ENCODE results near the gene TMEM52.

The TMEM52 gene

DNA sequence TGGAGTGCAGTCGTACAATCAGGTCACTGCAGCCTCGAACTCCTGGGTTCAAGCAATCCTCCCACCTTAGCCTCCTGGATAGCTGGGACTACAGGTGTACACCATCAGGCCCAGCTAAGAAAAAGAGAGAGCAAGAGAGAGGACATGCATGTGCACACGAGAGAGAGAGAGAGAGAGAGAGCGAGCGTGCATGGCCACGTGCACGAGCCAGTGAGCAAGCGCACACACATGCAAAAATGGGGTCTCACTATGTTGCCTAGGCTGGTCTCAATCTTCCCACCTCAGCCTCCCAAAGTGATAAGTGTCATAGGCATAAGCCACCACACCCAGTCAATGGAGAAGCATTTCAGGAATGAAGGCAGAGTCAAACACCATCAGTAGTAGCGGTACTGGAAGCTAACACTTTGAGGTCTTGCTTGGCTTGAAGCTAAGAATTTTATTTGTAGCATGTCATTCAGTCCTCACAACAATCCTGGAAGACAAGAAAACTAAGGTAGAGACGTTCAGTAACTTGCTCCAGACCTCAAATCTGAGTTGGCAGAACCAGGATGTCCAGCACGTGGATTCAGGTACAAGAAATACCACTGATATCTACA lies 42.6 kb downstream of the TMEM52 start:
- no peak overlapping the region for H3K9ac ChIP-seq (ENCODE audit: low read length)
- no peak overlapping the region for H2AFZ ChIP-seq (ENCODE audit: low read depth, low read length)
- H3K36me3 ChIP-seq (replicated peaks; ENCODE audit: low read depth, low read length) = peaks cover 42% of the 10 kb centered on the region
- no peak for TF ChIP-seq CTCF (IDR thresholded peaks at IDR 0.05; ENCODE audit: low read depth, low read length)
- TF ChIP-seq EZH2phosphoT487 (IDR thresholded peaks at IDR 0.05; ENCODE audit: low read depth) = no peak
- H3K4me2 ChIP-seq (ENCODE audit: low read length) = no peak overlapping the region
- H3K27me3 ChIP-seq (ENCODE audit: low read depth, low read length) = no peaks in the 10 kb centered on the region
- no peak overlapping the region for H3K27ac ChIP-seq (ENCODE audit: low read length)
- no peak overlapping the region for H3K4me3 ChIP-seq (ENCODE audit: low read length)
- H4K20me1 ChIP-seq (ENCODE audit: insufficient read depth, low read length) = peaks cover 93% of the 10 kb centered on the region
- peaks cover 100% of the 10 kb centered on the region for H3K79me2 ChIP-seq (ENCODE audit: low read length)
- no peaks in the 10 kb centered on the region for H3K9me3 ChIP-seq (ENCODE audit: insufficient read depth, low read length)
- no peaks in the 10 kb centered on the region for H3K4me1 ChIP-seq (ENCODE audit: low read length)

GRCh38 chr1:1875932-1876331 lies 43.1 kb downstream of the TMEM52 start:
- peaks cover 42% of the 10 kb centered on the region for H3K36me3 ChIP-seq (replicated peaks; ENCODE audit: low read depth, low read length)
- no peak for TF ChIP-seq EZH2phosphoT487 (IDR thresholded peaks at IDR 0.05; ENCODE audit: low read depth)
- TF ChIP-seq CTCF (IDR thresholded peaks at IDR 0.05; ENCODE audit: low read depth, low read length) = no peak
- no peak overlapping the region for H3K4me2 ChIP-seq (ENCODE audit: low read length)
- H4K20me1 ChIP-seq (ENCODE audit: insufficient read depth, low read length) = peaks cover 93% of the 10 kb centered on the region
- no peak overlapping the region for H2AFZ ChIP-seq (ENCODE audit: low read depth, low read length)
- H3K4me3 ChIP-seq (ENCODE audit: low read length) = no peak overlapping the region
- no peaks in the 10 kb centered on the region for H3K27me3 ChIP-seq (ENCODE audit: low read depth, low read length)
- peaks cover 100% of the 10 kb centered on the region for H3K79me2 ChIP-seq (ENCODE audit: low read length)
- H3K27ac ChIP-seq (ENCODE audit: low read length) = no peak overlapping the region
- H3K9ac ChIP-seq (ENCODE audit: low read length) = no peak overlapping the region
- no peaks in the 10 kb centered on the region for H3K4me1 ChIP-seq (ENCODE audit: low read length)
- no peaks in the 10 kb centered on the region for H3K9me3 ChIP-seq (ENCODE audit: insufficient read depth, low read length)

GRCh38 chr1:1874901-1875300 lies 44.2 kb downstream of the TMEM52 start:
- H3K4me2 ChIP-seq (ENCODE audit: low read length) = no peak overlapping the region
- peaks cover 100% of the 10 kb centered on the region for H3K79me2 ChIP-seq (ENCODE audit: low read length)
- no peak overlapping the region for H2AFZ ChIP-seq (ENCODE audit: low read depth, low read length)
- no peak overlapping the region for H3K4me3 ChIP-seq (ENCODE audit: low read length)
- H3K27ac ChIP-seq (ENCODE audit: low read length) = no peak overlapping the region
- peaks cover 94% of the 10 kb centered on the region for H4K20me1 ChIP-seq (ENCODE audit: insufficient read depth, low read length)
- peaks cover 4% of the 10 kb centered on the region; the same call in 1 of the 2 replicates for H3K4me1 ChIP-seq (ENCODE audit: low read length)
- TF ChIP-seq EZH2phosphoT487 (IDR thresholded peaks at IDR 0.05; ENCODE audit: low read depth) (no peak), CTCF (IDR thresholded peaks at IDR 0.05; ENCODE audit: low read depth, low read length) (no peak)
- H3K36me3 ChIP-seq (replicated peaks; ENCODE audit: low read depth, low read length) = peaks cover 42% of the 10 kb centered on the region
- no peaks in the 10 kb centered on the region for H3K27me3 ChIP-seq (ENCODE audit: low read depth, low read length)
- H3K9me3 ChIP-seq (ENCODE audit: insufficient read depth, low read length) = no peaks in the 10 kb centered on the region
- H3K9ac ChIP-seq (ENCODE audit: low read length) = no peak overlapping the region

DNA sequence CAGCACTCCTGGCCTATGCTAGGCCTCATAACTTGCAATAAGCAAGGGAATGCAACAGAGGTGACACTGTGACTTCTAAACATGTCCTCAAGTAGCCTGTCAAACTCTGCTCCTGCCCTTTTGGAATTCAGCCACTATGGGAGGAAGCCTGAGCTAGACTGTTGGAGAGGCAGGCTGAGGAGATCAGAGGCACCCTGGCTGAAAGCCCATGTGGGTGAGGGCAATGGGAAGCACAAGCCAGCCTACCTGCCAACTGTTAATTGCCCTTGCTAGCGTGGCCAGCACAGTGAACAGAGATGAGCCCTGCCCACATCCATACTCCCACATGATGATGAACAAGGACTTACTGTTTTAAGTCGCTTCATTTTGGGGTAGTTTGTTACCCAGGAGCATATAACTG lies 45.9 kb downstream of the TMEM52 start:
- H3K36me3 ChIP-seq (replicated peaks; ENCODE audit: low read depth, low read length) = peaks cover 35% of the 10 kb centered on the region
- TF ChIP-seq EZH2phosphoT487 (IDR thresholded peaks at IDR 0.05; ENCODE audit: low read depth) (no peak), CTCF (IDR thresholded peaks at IDR 0.05; ENCODE audit: low read depth, low read length) (no peak)

More for the DNA sequence above, 45.9 kb downstream of the TMEM52 start:
- Histone ChIP-seq H3K27ac (ENCODE audit: low read length) (no peak overlapping the region), H3K79me2 (ENCODE audit: low read length) (peaks cover 100% of the 10 kb centered on the region), H3K4me1 (ENCODE audit: low read length) (peaks cover 11% of the 10 kb centered on the region; the same call in 1 of the 2 replicates), H3K4me2 (ENCODE audit: low read length) (no peak overlapping the region), H3K4me3 (ENCODE audit: low read length) (no peak overlapping the region), H4K20me1 (ENCODE audit: insufficient read depth, low read length) (peaks cover 94% of the 10 kb centered on the region), H3K9ac (ENCODE audit: low read length) (no peak overlapping the region), H2AFZ (ENCODE audit: low read depth, low read length) (no peak overlapping the region), H3K9me3 (ENCODE audit: insufficient read depth, low read length) (no peaks in the 10 kb centered on the region), H3K27me3 (ENCODE audit: low read depth, low read length) (no peaks in the 10 kb centered on the region)
